Measurements from ENCODE around the gene YTHDF2.
"Not testable (repeated sequence)": the region's sequence is repeated elsewhere in the genome, so short reads cannot be mapped to it uniquely, and the experiment has no call there.

The YTHDF2 gene

GRCh38 chr1:28720376-28720775 lies 16.4 kb upstream of the YTHDF2 start:
- no peak for TF ChIP-seq ZNF133 (tag by site-specific recombination; IDR thresholded peaks at IDR 0.05)
- TF ChIP-seq ZNF580 (tag by site-specific recombination; IDR thresholded peaks at IDR 0.05), result no peak
- TF ChIP-seq ZNF704 (tag by site-specific recombination; IDR thresholded peaks at IDR 0.05), result no peak
- no peak for TF ChIP-seq BCL11B (tag by site-specific recombination; IDR thresholded peaks at IDR 0.05; ENCODE audit: low read depth)
- TF ChIP-seq PRDM1 (tag by site-specific recombination; IDR thresholded peaks at IDR 0.05), result no peak
- no peak for TF ChIP-seq ZBTB10 (tag by site-specific recombination; IDR thresholded peaks at IDR 0.05)
- TF ChIP-seq ZNF626 (tag by site-specific recombination; IDR thresholded peaks at IDR 0.05), result no peak
- TF ChIP-seq AEBP2 (tag by site-specific recombination; IDR thresholded peaks at IDR 0.05; ENCODE audit: borderline replicate concordance), result no peak
- TF ChIP-seq ZNF266 (tag by site-specific recombination; IDR thresholded peaks at IDR 0.05; ENCODE audit: low read depth), result no peak
- TF ChIP-seq ZNF311 (tag by site-specific recombination; IDR thresholded peaks at IDR 0.05; ENCODE audit: borderline replicate concordance), result no peak
- no peak for TF ChIP-seq ZNF776 (tag by site-specific recombination; IDR thresholded peaks at IDR 0.05; ENCODE audit: borderline replicate concordance)
- no peak for TF ChIP-seq TSHZ1 (tag by site-specific recombination; IDR thresholded peaks at IDR 0.05; ENCODE audit: borderline replicate concordance)
- TF ChIP-seq ZNF654 (tag by site-specific recombination; IDR thresholded peaks at IDR 0.05; ENCODE audit: low read depth), result no peak
- TF ChIP-seq HOXA7 (CRISPR knock-in tag; IDR thresholded peaks at IDR 0.05; ENCODE audit: borderline replicate concordance), result no peak
- no peak for TF ChIP-seq ZNF549 (tag by site-specific recombination; IDR thresholded peaks at IDR 0.05)
- ChIA-PET CTCF (no interaction called here), POLR2A (no interaction called here)
- Histone ChIP-seq H3K4me3 (ENCODE audit: low read depth, low read length) (no peak overlapping the region), H3K9me3 (ENCODE audit: control insufficient read depth, insufficient read depth, low read depth, low read length) (no peaks in the 10 kb centered on the region), H3K4me1 (ENCODE audit: control insufficient read depth, insufficient read depth, low read length) (no peaks in the 10 kb centered on the region), H3K36me3 (ENCODE audit: control insufficient read depth in 2 of 2, insufficient read depth in 1 of 2, low read length in 2 of 2) (no peaks in the 10 kb centered on the region; a peak in 1 of 3 replicates), H3K27ac (ENCODE audit: extremely low read depth, low read depth, low read length) (no peak overlapping the region)

- not testable (repeated sequence) for H3K27ac ChIP-seq (ENCODE audit: extremely low read depth, low read depth, low read length); H3K4me3 ChIP-seq (ENCODE audit: low read depth, low read length); H3K4me1 ChIP-seq (ENCODE audit: control insufficient read depth, insufficient read depth, low read length); H3K36me3 ChIP-seq (ENCODE audit: control insufficient read depth in 2 of 2, insufficient read depth in 1 of 2, low read length in 2 of 2); H3K9me3 ChIP-seq (ENCODE audit: control insufficient read depth, insufficient read depth, low read depth, low read length)
- ChIA-PET CTCF (interaction anchor here (0.6 to 2.4 kb wide), 2 partner anchors 15 to 695 kb away, joined by 3 to 12 read pairs; partner anchors contain the start of gene YTHDF2), POLR2A (interaction anchor here (1.8 kb wide), 1 partner anchor 15 kb away, joined by 8 read pairs; the partner anchor contains the start of gene YTHDF2)
Measured at GRCh38 chr1:28721927-28722326, 14.8 kb upstream of the YTHDF2 start.

GRCh38 chr1:28725365-28725764 lies 11.4 kb upstream of the YTHDF2 start:
- H3K9me3 ChIP-seq (ENCODE audit: control insufficient read depth, insufficient read depth, low read depth, low read length); H3K4me1 ChIP-seq (ENCODE audit: control insufficient read depth, insufficient read depth, low read length); H3K36me3 ChIP-seq (ENCODE audit: control insufficient read depth in 2 of 2, insufficient read depth in 1 of 2, low read length in 2 of 2); H3K4me3 ChIP-seq (ENCODE audit: low read depth, low read length); H3K27ac ChIP-seq (ENCODE audit: extremely low read depth, low read depth, low read length): not testable (repeated sequence)
- ChIA-PET CTCF (interaction anchor here (1.8 kb wide), 1 partner anchor 11 kb away, joined by 5 read pairs; the partner anchor contains the start of gene YTHDF2), POLR2A (interaction anchor here (0.6 to 0.8 kb wide), 3 partner anchors 9 to 577 kb away, joined by 3 to 6 read pairs (median 6); partner anchors contain the start of gene TAF12)
